Measurements from ENCODE around the gene ELFN2. TPM values are rescaled to one million over a fixed set of nuclear protein-coding genes. Genes with fewer than 3 reads are reported as not detected.

The ELFN2 gene
- polyA plus RNA-seq, 1 donor from 2014 or later = 4.4 TPM

DNA sequence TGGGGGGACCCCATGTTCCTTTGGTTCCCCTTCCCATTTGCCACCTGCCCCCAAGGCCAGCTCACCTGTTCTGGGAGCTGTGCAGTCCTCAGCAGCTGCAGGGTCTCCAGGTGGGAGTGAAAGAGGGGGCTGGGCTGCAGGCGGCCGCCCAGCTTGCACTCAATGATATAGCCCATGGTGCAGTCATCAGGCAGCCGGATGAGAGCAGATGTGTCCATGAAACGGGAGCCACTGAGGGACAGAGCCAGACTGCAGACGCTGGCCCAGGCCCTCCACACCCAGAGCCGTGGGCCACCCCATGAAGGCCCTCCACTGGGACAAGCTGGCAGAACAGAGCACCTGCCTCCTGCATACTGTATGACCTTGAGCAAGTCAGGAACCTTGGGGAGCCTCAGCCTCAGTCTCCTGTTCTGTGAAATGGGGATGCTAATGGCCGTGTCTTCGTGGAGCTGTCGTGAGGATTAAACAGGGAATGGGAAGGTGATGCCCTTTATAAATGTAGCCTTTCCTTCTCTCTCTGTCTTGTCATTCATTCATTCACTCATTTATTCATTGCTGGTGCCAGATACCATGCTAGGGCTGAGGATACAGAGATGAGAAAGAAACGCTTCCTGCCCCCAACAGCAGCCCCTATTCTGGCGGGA lies 47.3 kb upstream of the ELFN2 start:
- H2AFZ ChIP-seq (ENCODE audit: low read depth, low read length) = no peak overlapping the region
- no peak overlapping the region for H3K27ac ChIP-seq (ENCODE audit: low read length)
- H3K4me3 ChIP-seq (ENCODE audit: low read length) = no peak overlapping the region
- no peaks in the 10 kb centered on the region for H3F3A ChIP-seq (ENCODE audit: insufficient read depth, low read length, poor library complexity, severe bottlenecking)
- H3K9ac ChIP-seq (ENCODE audit: low read length) = no peak overlapping the region
- TF ChIP-seq, protein P1, sequence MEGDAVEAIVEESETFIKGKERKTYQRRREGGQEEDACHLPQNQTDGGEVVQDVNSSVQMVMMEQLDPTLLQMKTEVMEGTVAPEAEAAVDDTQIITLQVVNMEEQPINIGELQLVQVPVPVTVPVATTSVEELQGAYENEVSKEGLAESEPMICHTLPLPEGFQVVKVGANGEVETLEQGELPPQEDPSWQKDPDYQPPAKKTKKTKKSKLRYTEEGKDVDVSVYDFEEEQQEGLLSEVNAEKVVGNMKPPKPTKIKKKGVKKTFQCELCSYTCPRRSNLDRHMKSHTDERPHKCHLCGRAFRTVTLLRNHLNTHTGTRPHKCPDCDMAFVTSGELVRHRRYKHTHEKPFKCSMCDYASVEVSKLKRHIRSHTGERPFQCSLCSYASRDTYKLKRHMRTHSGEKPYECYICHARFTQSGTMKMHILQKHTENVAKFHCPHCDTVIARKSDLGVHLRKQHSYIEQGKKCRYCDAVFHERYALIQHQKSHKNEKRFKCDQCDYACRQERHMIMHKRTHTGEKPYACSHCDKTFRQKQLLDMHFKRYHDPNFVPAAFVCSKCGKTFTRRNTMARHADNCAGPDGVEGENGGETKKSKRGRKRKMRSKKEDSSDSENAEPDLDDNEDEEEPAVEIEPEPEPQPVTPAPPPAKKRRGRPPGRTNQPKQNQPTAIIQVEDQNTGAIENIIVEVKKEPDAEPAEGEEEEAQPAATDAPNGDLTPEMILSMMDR (IDR thresholded peaks at IDR 0.05; ENCODE audit: poor library complexity, severe bottlenecking) = no peak
- TF ChIP-seq RAD21 (conservative IDR thresholded peaks at IDR 0.05) (no peak), EP300 (conservative IDR thresholded peaks at IDR 0.05; ENCODE audit: poor library complexity, severe bottlenecking) (no peak), MXI1 (conservative IDR thresholded peaks at IDR 0.05; ENCODE audit: poor library complexity, severe bottlenecking) (no peak), SMC3 (conservative IDR thresholded peaks at IDR 0.05; ENCODE audit: poor library complexity) (no peak), POLR2AphosphoS5 (IDR thresholded peaks at IDR 0.05) (no peak), REST (IDR thresholded peaks at IDR 0.05; ENCODE audit: borderline replicate concordance) (no peak), TAF1 (IDR thresholded peaks at IDR 0.05; ENCODE audit: low read depth) (no peak), EZH2 (IDR thresholded peaks at IDR 0.05; ENCODE audit: borderline replicate concordance, insufficient read depth, low read length, poor library complexity, severe bottlenecking) (no peak)
- no peaks in the 10 kb centered on the region for H3K27me3 ChIP-seq (ENCODE audit: insufficient read depth, low read depth, low read length)
- H4K20me1 ChIP-seq (ENCODE audit: insufficient read depth) = no peaks in the 10 kb centered on the region
- H3K36me3 ChIP-seq (ENCODE audit: insufficient read depth, low read length) = no peaks in the 10 kb centered on the region
- H3K4me2 ChIP-seq (ENCODE audit: low read length) = no peak overlapping the region
- no peaks in the 10 kb centered on the region for H3K9me3 ChIP-seq (ENCODE audit: low read length)
- H3K79me2 ChIP-seq (replicated peaks; ENCODE audit: insufficient read depth, low read length) = no peaks in the 10 kb centered on the region
- no peaks in the 10 kb centered on the region for H3K9me2 ChIP-seq (ENCODE audit: insufficient read depth, low read length)

GRCh38 chr22:37473437-37473946 lies 46.2 kb upstream of the ELFN2 start:
- no peak overlapping the region for H3K4me3 ChIP-seq (ENCODE audit: low read length)
- H3F3A ChIP-seq (ENCODE audit: insufficient read depth, low read length, poor library complexity, severe bottlenecking) = no peaks in the 10 kb centered on the region
- no peaks in the 10 kb centered on the region for H3K9me3 ChIP-seq (ENCODE audit: low read length)
- no peaks in the 10 kb centered on the region for H4K20me1 ChIP-seq (ENCODE audit: insufficient read depth)
- H3K27me3 ChIP-seq (ENCODE audit: insufficient read depth, low read depth, low read length) = no peaks in the 10 kb centered on the region
- H2AFZ ChIP-seq (ENCODE audit: low read depth, low read length) = no peak overlapping the region
- H3K9me2 ChIP-seq (ENCODE audit: insufficient read depth, low read length) = no peaks in the 10 kb centered on the region
- no peaks in the 10 kb centered on the region for H3K36me3 ChIP-seq (ENCODE audit: insufficient read depth, low read length)
- no peak overlapping the region for H3K27ac ChIP-seq (ENCODE audit: low read length)
- H3K79me2 ChIP-seq (replicated peaks; ENCODE audit: insufficient read depth, low read length) = no peaks in the 10 kb centered on the region
- no peak overlapping the region for H3K4me2 ChIP-seq (ENCODE audit: low read length)
- no peak overlapping the region for H3K9ac ChIP-seq (ENCODE audit: low read length)
- TF ChIP-seq POLR2AphosphoS5 (IDR thresholded peaks at IDR 0.05) = no peak
- no peak for TF ChIP-seq SMC3 (conservative IDR thresholded peaks at IDR 0.05; ENCODE audit: poor library complexity)
- no peak for TF ChIP-seq MXI1 (conservative IDR thresholded peaks at IDR 0.05; ENCODE audit: poor library complexity, severe bottlenecking)
- TF ChIP-seq REST (IDR thresholded peaks at IDR 0.05; ENCODE audit: borderline replicate concordance) = no peak
- TF ChIP-seq EP300 (conservative IDR thresholded peaks at IDR 0.05; ENCODE audit: poor library complexity, severe bottlenecking) = no peak
- TF ChIP-seq EZH2 (IDR thresholded peaks at IDR 0.05; ENCODE audit: borderline replicate concordance, insufficient read depth, low read length, poor library complexity, severe bottlenecking) = no peak
- TF ChIP-seq, protein P1 (IDR thresholded peaks at IDR 0.05; ENCODE audit: poor library complexity, severe bottlenecking) = no peak
- no peak for TF ChIP-seq TAF1 (IDR thresholded peaks at IDR 0.05; ENCODE audit: low read depth)
- TF ChIP-seq RAD21 (conservative IDR thresholded peaks at IDR 0.05) = no peak

Data from neural cell (in vitro differentiated cells).